Brain microvascular endothelial cell (primary cell): Measurements from ENCODE around the gene CIAO2B.

Experiments used
- DNase-seq: peaks from one replicate; pipeline ENCODE4 v3.0.0-alpha.2; 2020
- H3K27ac ChIP-seq: fragments of 250-450 bp; sonication (Bioruptor Pico); 2 replicates; pipeline ENCODE4 v1.5.1; 2020; ENCODE audit warnings: mild to moderate bottlenecking, moderate library complexity
- H3K27me3 ChIP-seq: fragments of 250-450 bp; sonication (Bioruptor Pico); replicated peaks from 2 replicates; pipeline ENCODE4 v1.5.1; 2020; ENCODE audit warnings: mild to moderate bottlenecking
- H3K36me3 ChIP-seq: fragments of 250-450 bp; sonication (Bioruptor Pico); replicated peaks from 2 replicates; pipeline ENCODE4 v1.5.1; 2020; ENCODE audit warnings: mild to moderate bottlenecking
- H3K4me3 ChIP-seq: 2 replicates; pipeline ENCODE4 v1.5.1; 2011; ENCODE audit warnings: low read depth, mild to moderate bottlenecking, control low read depth, low read length, moderate library complexity
- CTCF ChIP-seq: IDR thresholded peaks from 2 replicates; pipeline ENCODE4 v1.5.1; 2011; ENCODE audit warnings: low read depth, mild to moderate bottlenecking, moderate library complexity, low read length, control low read depth, inconsistent platforms; ENCODE audit errors: missing control alignments
- in situ Hi-C: cut with HindIII; loops from 2 replicates; pipeline ENCODE4 v1.10.0; 2017; ENCODE audit warnings: low sequenced_read_pairs, low pct_ligation_motif_present

CIAO2B gene

GRCh38 chr16:66934138-66934838, at the start of gene CIAO2B:
Gene CIAO2B (minus strand): TSS chr16:66934402. CDS start chr16:66934364, 38 bp downstream.
- in situ Hi-C loops, result no loop called here
- Histone ChIP-seq H3K4me3 (peak within 1 kb of the TSS; percentile 96), H3K36me3 (no peaks in the 10 kb centered on the region), H3K27ac (peak within 1 kb of the TSS; percentile 74), H3K27me3 (no peaks in the 10 kb centered on the region)
- peak; percentile 77 for DNase-seq
- TF ChIP-seq CTCF, result no peak

DNA sequence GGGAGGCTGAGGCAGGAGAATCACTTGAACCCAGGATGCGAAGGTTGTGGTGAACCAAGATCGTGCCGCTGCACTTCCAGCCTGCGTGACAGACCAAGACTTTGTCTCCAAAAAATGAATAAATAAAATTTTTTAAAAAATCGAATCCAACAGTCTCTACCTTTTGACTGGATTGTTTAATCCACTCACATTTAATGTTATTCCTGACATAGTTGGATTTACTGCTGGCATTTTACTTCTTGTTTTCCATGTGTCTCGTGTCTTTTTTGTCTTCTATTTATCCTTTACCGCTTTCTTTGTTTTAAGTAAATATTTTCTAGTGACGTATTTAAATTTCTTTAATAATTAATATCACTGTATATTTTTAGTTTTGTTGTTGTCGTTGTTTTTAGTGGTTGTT, 48.8 kb upstream of the CIAO2B start:
- in situ Hi-C loops, result no loop called here
- Histone ChIP-seq H3K27me3 (no peaks in the 10 kb centered on the region), H3K4me3 (no peak overlapping the region), H3K27ac (no peak overlapping the region), H3K36me3 (no peaks in the 10 kb centered on the region)
- no peak for TF ChIP-seq CTCF
- no peak for DNase-seq

GRCh38 chr16:66979011-66979717, 45.0 kb upstream of the CIAO2B start:
- no peak overlapping the region for H3K4me3 ChIP-seq
- DNase-seq, result no peak
- no peak overlapping the region for H3K27ac ChIP-seq
- H3K27me3 ChIP-seq, result no peaks in the 10 kb centered on the region
- no peak for TF ChIP-seq CTCF
- in situ Hi-C loops, result no loop called here
- H3K36me3 ChIP-seq, result no peaks in the 10 kb centered on the region

GRCh38 chr16:66977341-66978113, 43.3 kb upstream of the CIAO2B start:
- in situ Hi-C loops, result no loop called here
- peak; percentile 76 for DNase-seq
- H3K27me3 ChIP-seq, result no peaks in the 10 kb centered on the region
- H3K4me3 ChIP-seq, result no peak overlapping the region
- no peak overlapping the region for H3K27ac ChIP-seq
- TF ChIP-seq CTCF, result peak; percentile 95
- H3K36me3 ChIP-seq, result no peaks in the 10 kb centered on the region

DNA sequence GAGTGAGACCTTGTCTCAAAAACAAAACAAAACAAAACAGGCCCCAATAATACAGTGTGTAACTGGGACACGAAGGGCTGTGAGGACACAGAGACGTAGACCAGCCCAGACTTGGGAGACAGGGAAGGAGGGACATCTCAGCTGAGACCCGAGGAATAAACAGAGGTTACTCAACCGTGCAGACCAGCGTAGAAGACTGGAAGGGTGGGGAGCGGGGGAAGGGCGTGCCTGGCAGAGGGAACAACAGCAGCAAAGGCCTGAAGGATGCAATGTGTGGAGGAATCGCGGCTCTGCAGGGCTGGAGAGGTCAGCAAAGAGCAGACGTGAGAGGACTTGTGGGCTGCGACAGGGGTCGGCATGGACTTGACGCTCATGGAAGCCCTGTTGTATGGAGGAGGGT, 42.5 kb upstream of the CIAO2B start:
- in situ Hi-C loops, result no loop called here
- no peak for TF ChIP-seq CTCF
- Histone ChIP-seq H3K4me3 (no peak overlapping the region), H3K36me3 (no peaks in the 10 kb centered on the region), H3K27me3 (no peaks in the 10 kb centered on the region), H3K27ac (no peak overlapping the region)
- no peak for DNase-seq
